ENCODE results near the gene SSC5D. TPM values are rescaled to one million over a fixed set of nuclear protein-coding genes. Genes with fewer than 3 reads are reported as not detected.

Gene SSC5D
- total and polyA plus RNA-seq, 10 of the 15 experiments (the other 5 are each of a cell fraction or from before 2014, with no cell fraction given): 0.03 to 0.13 (median 0.05) TPM; not detected in 4

GRCh38 chr19:55500368-55500952 lies 12.2 kb downstream of the SSC5D start (continued):
- no peak for TF ChIP-seq E2F4 (IDR thresholded peaks at IDR 0.05; ENCODE audit: low read depth, low read length)
- no peak for TF ChIP-seq MYB (IDR thresholded peaks at IDR 0.05; ENCODE audit: borderline replicate concordance, low read depth, low read length)

GRCh38 chr19:55502197-55502952 lies 14.1 kb downstream of the SSC5D start:
- Histone ChIP-seq H3K27ac (ENCODE audit: control insufficient read depth, insufficient read depth) (no peak overlapping the region), H2AFZ (ENCODE audit: control insufficient read depth, low read depth, low read length) (no peak overlapping the region), H3K4me3 (no peak overlapping the region), H4K20me1 (ENCODE audit: control insufficient read depth, insufficient read depth) (no peaks in the 10 kb centered on the region), H3K4me1 (ENCODE audit: control insufficient read depth, insufficient read depth, low read length) (peaks cover 5% of the 10 kb centered on the region), H3K36me3 (ENCODE audit: control insufficient read depth in 2 of 2, insufficient read depth in 2 of 2, low read length in 1 of 2) (no peaks in the 10 kb centered on the region), H3K9ac (ENCODE audit: control insufficient read depth, insufficient read depth, low read length) (no peak overlapping the region), H3K79me2 (ENCODE audit: control insufficient read depth, insufficient read depth, low read length) (no peaks in the 10 kb centered on the region), H3K27me3 (replicated peaks in 1 of 2; ENCODE audit: control insufficient read depth in 2 of 2, insufficient read depth in 2 of 2, low read length in 1 of 2) (no peaks in the 10 kb centered on the region), H3K4me2 (ENCODE audit: control insufficient read depth, insufficient read depth) (no peak overlapping the region), H3K9me3 (replicated peaks; ENCODE audit: control insufficient read depth, insufficient read depth, low read length) (no peaks in the 10 kb centered on the region)
- ChIA-PET CTCF (interaction anchor here (1.4 to 3.7 kb wide), 2 partner anchors 35 to 362 kb away, joined by 3 to 88 read pairs; no protein-coding TSS in a partner anchor), POLR2A (no interaction called here), SMC1A (ENCODE audit: uncharacterized antibody, unreplicated experiment) (no interaction called here), RAD21 (ENCODE audit: unreplicated experiment) (no interaction called here)
- DNase-seq (ENCODE audit: low read depth, low spot score) (no peak), FAIRE-seq (no peak), ATAC-seq (no peak)
- BruUV-seq (replicated peaks): no TSS peak
- 70% methylated on average over 9 of the region's 9 CpGs for WGBS (ENCODE audit: insufficient coverage, insufficient replicate concordance, low lambda C conversion rate, missing lambda C conversion rate)
- peak; percentile 35 to 54; a peak in 2 of 4 replicates for TF ChIP-seq IKZF2 (IDR thresholded peaks at IDR 0.05)
- TF ChIP-seq MLLT1 (IDR thresholded peaks at IDR 0.05): 0 out of 2 replicates have a peak, but pooled peaks have one; percentile 21
- TF ChIP-seq RAD21 (IDR thresholded peaks at IDR 0.05; ENCODE audit: insufficient read depth, low read depth, low read length): no peak
- in situ Hi-C loops (cut with MboI): no loop called here
- intact Hi-C loops (cut with micrococcal nuclease; ENCODE audit: unreplicated experiment): loop anchor here (2.0 kb wide), 1 partner anchor 362 kb away; no protein-coding TSS in a partner anchor

All from GM12878 (cell line).